GM19372 (cell line): ENCODE data around the gene CADM1.

Experiments used
- ATAC-seq: cut with Tn5 transposase; IDR thresholded peaks from one replicate; pipeline ENCODE4 v1.9.1; 2021; ENCODE audit warnings: mild to moderate bottlenecking, low read depth, moderate library complexity; ENCODE audit not compliant: unreplicated experiment

CADM1 gene

GRCh38 chr11:115325523-115325922, 178.7 kb downstream of the CADM1 start:
- ATAC-seq: no peak

- ATAC-seq: peak; percentile 88
Measured at GRCh38 chr11:115324581-115325432, 179.4 kb downstream of the CADM1 start.

- ATAC-seq: no peak
Measured at GRCh38 chr11:115322553-115323203, 181.5 kb downstream of the CADM1 start.

- ATAC-seq: no peak
Measured at GRCh38 chr11:115321605-115322289, 182.5 kb downstream of the CADM1 start.

GRCh38 chr11:115317277-115318185, 186.7 kb downstream of the CADM1 start:
- no peak for ATAC-seq

GRCh38 chr11:115316696-115317095, 187.5 kb downstream of the CADM1 start:
- no peak for ATAC-seq

GRCh38 chr11:115314330-115314920, 189.8 kb downstream of the CADM1 start:
- no peak for ATAC-seq

GRCh38 chr11:115313224-115313838, 190.9 kb downstream of the CADM1 start:
- no peak for ATAC-seq

GRCh38 chr11:115311949-115312348, 192.3 kb downstream of the CADM1 start:
- ATAC-seq: no peak

- no peak for ATAC-seq
Measured at GRCh38 chr11:115306689-115307088, 197.5 kb downstream of the CADM1 start.

- ATAC-seq: no peak
Measured at GRCh38 chr11:115304774-115305472, 199.3 kb downstream of the CADM1 start.

- ATAC-seq: no peak
Measured at GRCh38 chr11:115303929-115304531, 200.2 kb downstream of the CADM1 start.

GRCh38 chr11:115302946-115303703, 201.1 kb downstream of the CADM1 start:
- ATAC-seq: no peak

GRCh38 chr11:115300660-115301428, 203.4 kb downstream of the CADM1 start:
- ATAC-seq: no peak

- ATAC-seq: no peak
Measured at GRCh38 chr11:115298300-115299012, 205.8 kb downstream of the CADM1 start.

GRCh38 chr11:115297330-115297729, 206.9 kb downstream of the CADM1 start:
- no peak for ATAC-seq
